GM12864 (cell line): ENCODE measurements around the gene C1orf105.

ENCODE experiments used
- DNase-seq: peaks from one replicate; pipeline ENCODE4 v3.0.0-alpha.2; 2011; ENCODE audit warnings: low read depth
- H3K4me3 ChIP-seq: 2 replicates; pipeline ENCODE4 v1.5.1; 2011; ENCODE audit warnings: mild to moderate bottlenecking, low read depth, low read length, control low read depth
- TF ChIP-seq, protein P1 (sequence below): IDR thresholded peaks from 2 replicates; pipeline ENCODE4 v1.5.1; 2011; ENCODE audit warnings: low read depth, mild to moderate bottlenecking, moderate library complexity, low read length, control low read depth, inconsistent platforms; ENCODE audit errors: missing control alignments

The C1orf105 gene

DNA sequence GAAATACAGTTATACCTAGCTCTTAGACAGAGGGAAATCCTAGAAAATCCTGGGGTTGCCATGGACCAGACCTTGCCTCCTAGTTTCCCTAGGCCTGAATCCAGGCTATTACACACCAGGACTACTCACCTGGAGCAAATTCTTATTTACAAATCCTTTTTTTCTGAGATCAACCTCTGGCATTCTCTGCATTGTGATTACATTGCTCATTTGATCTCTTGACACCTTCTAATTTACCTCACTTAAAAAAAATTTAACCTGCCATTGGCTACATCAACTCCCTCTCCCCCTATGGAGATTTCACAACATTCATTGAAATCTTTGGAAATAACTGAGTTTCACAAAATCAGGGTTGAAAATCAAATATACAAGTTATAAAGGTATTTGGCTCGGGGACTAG, 2.9 kb upstream of the C1orf105 start:
- TF ChIP-seq, protein P1, sequence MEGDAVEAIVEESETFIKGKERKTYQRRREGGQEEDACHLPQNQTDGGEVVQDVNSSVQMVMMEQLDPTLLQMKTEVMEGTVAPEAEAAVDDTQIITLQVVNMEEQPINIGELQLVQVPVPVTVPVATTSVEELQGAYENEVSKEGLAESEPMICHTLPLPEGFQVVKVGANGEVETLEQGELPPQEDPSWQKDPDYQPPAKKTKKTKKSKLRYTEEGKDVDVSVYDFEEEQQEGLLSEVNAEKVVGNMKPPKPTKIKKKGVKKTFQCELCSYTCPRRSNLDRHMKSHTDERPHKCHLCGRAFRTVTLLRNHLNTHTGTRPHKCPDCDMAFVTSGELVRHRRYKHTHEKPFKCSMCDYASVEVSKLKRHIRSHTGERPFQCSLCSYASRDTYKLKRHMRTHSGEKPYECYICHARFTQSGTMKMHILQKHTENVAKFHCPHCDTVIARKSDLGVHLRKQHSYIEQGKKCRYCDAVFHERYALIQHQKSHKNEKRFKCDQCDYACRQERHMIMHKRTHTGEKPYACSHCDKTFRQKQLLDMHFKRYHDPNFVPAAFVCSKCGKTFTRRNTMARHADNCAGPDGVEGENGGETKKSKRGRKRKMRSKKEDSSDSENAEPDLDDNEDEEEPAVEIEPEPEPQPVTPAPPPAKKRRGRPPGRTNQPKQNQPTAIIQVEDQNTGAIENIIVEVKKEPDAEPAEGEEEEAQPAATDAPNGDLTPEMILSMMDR = no peak
- no peak for DNase-seq

DNA sequence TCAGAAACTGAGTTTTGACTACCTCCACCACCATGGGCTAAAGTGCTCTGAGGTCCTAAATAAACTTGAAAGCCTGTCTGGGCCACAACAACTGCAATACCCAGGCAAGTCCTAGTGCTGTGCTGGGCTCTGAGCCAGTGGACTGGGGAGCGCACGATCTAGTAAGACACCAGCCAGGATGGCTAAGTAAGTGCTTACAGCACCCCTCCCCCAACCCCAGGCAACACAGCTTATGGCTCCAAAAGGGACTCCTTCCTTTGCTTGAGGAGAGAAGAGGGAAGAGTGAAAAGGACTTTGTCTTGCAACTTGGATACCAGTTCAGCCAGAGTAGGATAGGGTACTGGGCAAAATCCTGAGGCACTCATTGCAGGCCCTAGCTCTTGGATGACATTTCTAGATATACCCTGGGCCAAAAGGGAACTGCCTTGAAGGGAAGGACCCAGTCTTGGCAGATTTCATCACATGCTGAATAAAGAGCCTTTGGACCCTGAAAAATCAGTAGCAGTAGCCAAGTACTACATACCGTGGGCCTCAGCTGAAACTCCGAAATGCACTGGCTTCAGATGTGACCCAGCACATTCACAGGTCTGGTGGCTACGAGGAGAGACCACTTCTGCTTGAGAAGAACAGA, 1.6 kb downstream of the C1orf105 start:
- TF ChIP-seq, protein P1 = no peak
- DNase-seq = no peak
- H3K4me3 ChIP-seq = no peak overlapping the region

More for the DNA sequence above, 2.9 kb upstream of the C1orf105 start:
- H3K4me3 ChIP-seq = no peak overlapping the region

DNA sequence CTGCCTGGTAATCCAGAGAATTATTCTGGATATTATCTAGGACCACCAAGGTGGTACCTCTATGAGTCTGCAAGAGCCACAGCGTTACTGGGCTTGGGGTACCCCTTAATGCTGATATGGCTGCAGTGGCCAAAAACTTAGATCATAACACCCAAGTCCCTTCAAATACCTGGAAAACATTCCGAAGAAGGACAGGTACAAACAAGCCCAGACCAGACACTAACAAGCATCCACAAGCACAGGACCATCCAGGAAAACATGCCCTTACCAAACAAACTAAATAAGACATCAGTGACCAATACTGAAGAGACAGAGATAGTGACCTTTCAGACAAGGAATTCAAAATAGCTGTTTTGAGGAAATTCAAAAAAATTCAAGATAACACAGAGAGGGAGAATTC, 2.9 kb downstream of the C1orf105 start:
- TF ChIP-seq, protein P1 = no peak
- no peak overlapping the region for H3K4me3 ChIP-seq
- no peak for DNase-seq

DNA sequence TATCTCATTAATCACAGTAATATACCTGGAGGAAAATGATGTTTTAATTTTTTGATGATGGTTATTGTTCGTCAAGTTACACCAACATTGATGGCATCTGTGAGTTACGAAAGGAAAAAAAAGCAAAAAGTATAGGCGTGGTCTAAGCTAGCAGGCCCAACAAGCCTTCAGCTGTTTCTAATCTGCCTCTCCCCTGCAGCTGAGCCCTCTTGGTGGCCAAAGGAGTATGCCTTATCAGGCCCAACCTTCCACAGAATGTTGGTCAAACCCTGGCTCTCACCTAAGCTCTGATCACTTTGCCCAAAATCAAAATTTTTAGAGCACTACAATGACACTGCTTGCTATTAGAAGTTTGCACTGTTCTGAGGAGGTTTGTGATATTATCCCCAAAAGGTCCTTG, 4.9 kb downstream of the C1orf105 start:
- TF ChIP-seq, protein P1 = no peak
- H3K4me3 ChIP-seq = no peak overlapping the region
- DNase-seq = no peak

DNA sequence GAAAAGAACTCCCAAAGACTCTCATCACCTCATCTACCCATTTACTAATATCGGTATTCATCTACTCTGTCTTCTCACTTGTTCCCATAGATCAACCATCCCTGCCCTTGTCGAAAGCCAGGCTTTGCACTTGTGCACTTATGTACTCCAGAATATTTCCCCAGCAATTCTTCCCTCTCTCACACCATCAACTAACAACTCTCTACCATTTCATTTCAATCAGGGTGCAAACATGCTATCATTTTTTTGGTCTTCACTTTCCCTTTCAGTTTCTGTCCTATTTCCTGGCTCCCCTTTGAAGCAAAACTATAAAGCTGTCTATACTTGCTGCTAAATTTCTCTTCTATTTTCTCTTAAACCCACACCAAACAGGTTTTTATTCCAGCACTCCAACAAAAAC, 6.7 kb downstream of the C1orf105 start:
- no peak overlapping the region for H3K4me3 ChIP-seq
- TF ChIP-seq, protein P1 = no peak

DNA sequence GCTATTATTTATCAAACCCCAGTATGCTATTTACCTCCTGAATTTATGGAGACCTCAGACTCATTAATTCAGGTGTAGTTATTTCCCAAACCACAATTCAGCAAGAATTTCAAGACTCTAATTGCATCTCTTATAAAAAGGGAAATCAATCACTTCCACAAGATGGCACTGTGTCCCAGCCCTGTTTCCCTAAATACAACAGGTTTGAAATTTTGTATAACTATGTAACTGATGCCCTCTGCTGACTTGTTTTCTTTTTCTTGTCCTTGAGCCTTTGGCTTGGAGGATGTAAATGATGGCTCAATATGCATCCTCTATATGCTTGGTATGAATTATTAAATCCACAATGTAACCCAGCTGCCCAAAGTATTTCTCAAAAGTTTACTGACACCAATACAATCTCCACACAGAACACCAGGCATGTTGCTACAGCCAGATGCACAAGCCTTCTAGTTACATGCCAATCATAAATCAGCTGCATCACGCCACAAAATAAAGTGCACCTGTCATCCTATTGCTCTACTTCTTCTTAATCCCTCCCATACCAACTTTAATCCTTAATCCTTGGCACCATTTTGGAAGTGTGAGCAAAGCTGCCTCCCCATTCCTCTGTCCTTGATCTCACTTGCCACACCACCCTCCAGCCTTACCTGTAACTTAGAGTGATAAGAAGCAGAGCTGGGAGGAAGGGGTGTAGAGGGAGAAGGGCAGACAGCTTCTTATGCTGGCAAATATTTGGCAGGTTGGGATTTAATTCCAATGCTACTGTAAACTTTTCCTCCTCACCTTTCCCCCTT, 9.0 kb downstream of the C1orf105 start:
- DNase-seq = no peak
- TF ChIP-seq, protein P1 = peak; percentile 57

More for the DNA sequence above, 6.7 kb downstream of the C1orf105 start:
- DNase-seq = no peak

More for the DNA sequence above, 9.0 kb downstream of the C1orf105 start:
- H3K4me3 ChIP-seq = no peak overlapping the region
